CD14-positive monocyte (primary cell): ENCODE measurements around the gene KCNJ6. TPM values are rescaled to one million over a fixed set of nuclear protein-coding genes. Genes with fewer than 3 reads are reported as not detected.
A peak's percentile ranks its signal among the peaks of the same experiment; 100 is the strongest.

Experiments used
- DNase-seq, 3 donors: peaks; one replicate each; pipeline ENCODE4 v3.0.0-alpha.2; 2011 to 2022
- H2AFZ ChIP-seq: 2 replicates; pipeline ENCODE4 v1.6.0; 2012; ENCODE audit warnings: mild to moderate bottlenecking, low read depth, low read length, inconsistent platforms; ENCODE audit not compliant: insufficient read depth, poor library complexity, severe bottlenecking
- H3K27ac ChIP-seq, 2 donors: 1 replicate in 1 of 2; 2 replicates in 1 of 2; pipeline ENCODE4 v1.5.1; 2012 to 2013; ENCODE audit warnings: low read length in 2 of 2, control low read depth in 1 of 2, inconsistent platforms in 1 of 2, low read depth in 1 of 2, mild to moderate bottlenecking in 1 of 2
- H3K27me3 ChIP-seq, 2 donors: one replicate each; pipeline versions ENCODE4 v1.6.0 to v1.6.1; 2011 to 2013; ENCODE audit warnings: low read length in 2 of 2; ENCODE audit not compliant: control insufficient read depth in 2 of 2, insufficient read depth in 2 of 2
- H3K36me3 ChIP-seq, 2 donors: replicated peaks in 1 of 2; 1 replicate in 1 of 2; 2 replicates in 1 of 2; pipeline versions ENCODE4 v1.5.1 to v1.6.1; 2012 to 2013; ENCODE audit warnings: low read length in 2 of 2, control low read depth in 1 of 2, inconsistent platforms in 1 of 2, mild to moderate bottlenecking in 1 of 2; ENCODE audit not compliant: insufficient read depth in 2 of 2, control insufficient read depth in 1 of 2
- H3K4me1 ChIP-seq, 2 donors: 1 replicate in 1 of 2; 2 replicates in 1 of 2; pipeline versions ENCODE4 v1.5.1 to v1.6.1; 2012 to 2013; ENCODE audit warnings: low read length in 2 of 2, control low read depth in 1 of 2, inconsistent platforms in 1 of 2, mild to moderate bottlenecking in 1 of 2, moderate library complexity in 1 of 2; ENCODE audit not compliant: insufficient read depth in 2 of 2, control insufficient read depth in 1 of 2
- H3K4me2 ChIP-seq: replicated peaks from 2 replicates; pipeline ENCODE3; 2012; ENCODE audit warnings: low read length, moderate library complexity, mild to moderate bottlenecking; ENCODE audit not compliant: poor library complexity, severe bottlenecking; ENCODE audit errors: extremely low read depth
- H3K4me3 ChIP-seq, 3 experiments: fragments of 200-600 bp in 1 of 3; sonication (generic) in 1 of 3; replicated peaks in 1 of 3; 1 replicate in 2 of 3; 2 replicates in 1 of 3; pipeline ENCODE4 v1.5.1; 2011 to 2013; ENCODE audit warnings: low read length in 3 of 3, mild to moderate bottlenecking in 3 of 3, control low read depth in 2 of 3, low read depth in 2 of 3, inconsistent platforms in 1 of 3, moderate library complexity in 1 of 3
- H3K79me2 ChIP-seq: 2 replicates; pipeline ENCODE4 v1.6.0; 2012; ENCODE audit warnings: mild to moderate bottlenecking, control low read depth, inconsistent platforms, low read length, moderate library complexity; ENCODE audit not compliant: insufficient read depth
- H3K9ac ChIP-seq: 2 replicates; pipeline ENCODE4 v1.6.0; 2017; ENCODE audit warnings: low read length, mild to moderate bottlenecking; ENCODE audit not compliant: insufficient read depth, poor library complexity, severe bottlenecking
- H3K9me3 ChIP-seq, 2 donors: replicated peaks in 1 of 2; 1 replicate in 1 of 2; 2 replicates in 1 of 2; pipeline versions ENCODE4 v1.5.1 to v1.6.1; 2012 to 2013; ENCODE audit warnings: low read length in 2 of 2, control low read depth in 1 of 2; ENCODE audit not compliant: control insufficient read depth in 1 of 2, insufficient read depth in 1 of 2
- H4K20me1 ChIP-seq: 2 replicates; pipeline ENCODE4 v1.6.0; 2012; ENCODE audit warnings: mild to moderate bottlenecking, low read length, control low read depth, moderate library complexity; ENCODE audit not compliant: insufficient read depth
- H3K27ac Mint-ChIP-seq, 7 donors: one replicate each; pipeline ENCODE4 v1.8.0; 2020; ENCODE audit warnings: mild to moderate bottlenecking in 7 of 7, mixed read lengths in 7 of 7, moderate library complexity in 6 of 7, inconsistent platforms in 2 of 7
- H3K27me3 Mint-ChIP-seq, 3 donors: one replicate each; pipeline ENCODE4 v1.8.0; 2021 to 2022; ENCODE audit warnings: low read depth in 3 of 3, mild to moderate bottlenecking in 3 of 3, mixed read lengths in 3 of 3, moderate library complexity in 3 of 3, inconsistent platforms in 1 of 3
- H3K36me3 Mint-ChIP-seq, 2 donors: one replicate each; pipeline ENCODE4 v1.8.0; 2020; ENCODE audit warnings: mixed read lengths in 2 of 2, inconsistent platforms in 1 of 2, mild to moderate bottlenecking in 1 of 2
- H3K4me1 Mint-ChIP-seq: one replicate; pipeline ENCODE4 v1.8.0; 2020; ENCODE audit warnings: mild to moderate bottlenecking, mixed read lengths
- H3K4me3 Mint-ChIP-seq, 2 donors: one replicate each; pipeline ENCODE4 v1.8.0; 2020; ENCODE audit warnings: mild to moderate bottlenecking in 2 of 2, mixed read lengths in 2 of 2, moderate library complexity in 1 of 2
- H3K9me3 Mint-ChIP-seq, 7 donors: one replicate each; pipeline ENCODE4 v1.8.0; 2020 to 2022; ENCODE audit warnings: mixed read lengths in 7 of 7, mild to moderate bottlenecking in 6 of 7, moderate library complexity in 6 of 7, inconsistent platforms in 2 of 7
- whole genome bisulfite sequencing: methylation state at CpG from one replicate; pipeline ENCODE4 v1.1.5; 2013; ENCODE audit warnings: missing lambda C conversion rate; ENCODE audit not compliant: insufficient coverage; 5-methylcytosine and 5-hydroxymethylcytosine counted together
- intact Hi-C, 2 donors: fragments of 100-400 bp; cut with micrococcal nuclease; formaldehyde crosslinking; loops; one replicate each; pipeline versions ENCODE4 v1.15.0 to v1.15.1; 2023
- polyA plus RNA-seq, 3 donors: library from polyadenylated mRNA; depleted of rRNA in 1 of 3; unstranded in 2 of 3; stranded (reverse) in 1 of 3; fragments of 300-500 nt in 2 of 3; fragments of >200 nt in 1 of 3; fragmentation: Illumina TruSeq in 2 of 3; gene quantifications; 1 replicate in 2 of 3; 2 replicates in 1 of 3; pipeline ENCODE4 v1.2.3, GENCODE V29; 2012 to 2021
- TF ChIP-seq, protein P1 (sequence below): fragments of 200-600 bp; IDR thresholded peaks from one replicate; pipeline ENCODE4 v1.8.0; 2022; ENCODE audit warnings: antibody characterized with exemption, mild to moderate bottlenecking

Gene KCNJ6
- polyA plus RNA-seq, 3 donors = not detected

DNA sequence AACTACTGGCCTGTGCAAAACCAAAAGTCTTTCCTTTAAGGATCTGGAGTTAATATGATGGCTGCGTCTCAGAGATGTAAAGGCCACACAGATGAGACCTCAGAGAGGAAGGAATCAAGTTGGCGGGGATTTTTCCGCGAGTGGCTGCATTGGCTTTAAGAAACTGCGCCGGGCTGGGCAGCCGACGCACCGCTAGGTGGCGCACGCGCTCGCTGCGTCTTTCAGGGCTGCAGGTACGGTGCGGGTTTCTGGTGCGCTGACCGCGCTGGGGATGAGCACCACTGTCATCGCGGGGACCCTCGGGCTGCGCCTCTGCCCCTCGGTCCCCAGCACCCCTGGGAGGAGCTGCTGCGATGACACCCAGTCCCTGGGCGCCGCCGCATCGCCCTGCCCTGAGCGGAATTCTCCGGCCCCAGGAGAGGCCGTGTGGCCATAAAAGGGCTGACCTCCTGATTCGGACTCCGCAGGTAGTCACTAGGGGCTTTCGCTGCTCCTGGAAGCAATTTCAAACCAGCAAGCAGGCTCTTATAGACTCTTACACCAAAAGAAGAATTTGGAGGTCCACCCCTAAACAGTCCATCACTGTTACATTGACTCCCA, 241.0 kb downstream of the KCNJ6 start:
- Mint-ChIP-seq H3K4me1 (no peaks in the 10 kb centered on the region), H3K4me3 (no peak overlapping the region), H3K36me3 (no peaks in the 10 kb centered on the region), H3K27me3 (peaks cover 8 to 19% (median 17%) of the 10 kb centered on the region in 3 donors), H3K27ac (no peak overlapping the region), H3K9me3 (peaks cover 0 to 3% (median 2%) of the 10 kb centered on the region in 7 donors)
- peak; percentile 14 to 35 (median 25) for DNase-seq
- H3K4me1 ChIP-seq = no peaks in the 10 kb centered on the region
- H3K27me3 ChIP-seq = peaks cover 0 to 11% of the 10 kb centered on the region in 2 donors
- no peak overlapping the region for H3K4me3 ChIP-seq
- intact Hi-C loops = no loop called here
- H3K9me3 ChIP-seq = no peaks in the 10 kb centered on the region
- no peaks in the 10 kb centered on the region for H3K79me2 ChIP-seq
- H2AFZ ChIP-seq = peak overlapping the region; percentile 29
- WGBS = 18% methylated on average over 35 of the region's 35 CpGs
- H4K20me1 ChIP-seq = no peaks in the 10 kb centered on the region
- H3K27ac ChIP-seq = no peak overlapping the region
- no peak overlapping the region for H3K9ac ChIP-seq
- no peak overlapping the region for H3K4me2 ChIP-seq
- TF ChIP-seq, protein P1, sequence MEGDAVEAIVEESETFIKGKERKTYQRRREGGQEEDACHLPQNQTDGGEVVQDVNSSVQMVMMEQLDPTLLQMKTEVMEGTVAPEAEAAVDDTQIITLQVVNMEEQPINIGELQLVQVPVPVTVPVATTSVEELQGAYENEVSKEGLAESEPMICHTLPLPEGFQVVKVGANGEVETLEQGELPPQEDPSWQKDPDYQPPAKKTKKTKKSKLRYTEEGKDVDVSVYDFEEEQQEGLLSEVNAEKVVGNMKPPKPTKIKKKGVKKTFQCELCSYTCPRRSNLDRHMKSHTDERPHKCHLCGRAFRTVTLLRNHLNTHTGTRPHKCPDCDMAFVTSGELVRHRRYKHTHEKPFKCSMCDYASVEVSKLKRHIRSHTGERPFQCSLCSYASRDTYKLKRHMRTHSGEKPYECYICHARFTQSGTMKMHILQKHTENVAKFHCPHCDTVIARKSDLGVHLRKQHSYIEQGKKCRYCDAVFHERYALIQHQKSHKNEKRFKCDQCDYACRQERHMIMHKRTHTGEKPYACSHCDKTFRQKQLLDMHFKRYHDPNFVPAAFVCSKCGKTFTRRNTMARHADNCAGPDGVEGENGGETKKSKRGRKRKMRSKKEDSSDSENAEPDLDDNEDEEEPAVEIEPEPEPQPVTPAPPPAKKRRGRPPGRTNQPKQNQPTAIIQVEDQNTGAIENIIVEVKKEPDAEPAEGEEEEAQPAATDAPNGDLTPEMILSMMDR = peak; percentile 97
- H3K36me3 ChIP-seq = no peaks in the 10 kb centered on the region

DNA sequence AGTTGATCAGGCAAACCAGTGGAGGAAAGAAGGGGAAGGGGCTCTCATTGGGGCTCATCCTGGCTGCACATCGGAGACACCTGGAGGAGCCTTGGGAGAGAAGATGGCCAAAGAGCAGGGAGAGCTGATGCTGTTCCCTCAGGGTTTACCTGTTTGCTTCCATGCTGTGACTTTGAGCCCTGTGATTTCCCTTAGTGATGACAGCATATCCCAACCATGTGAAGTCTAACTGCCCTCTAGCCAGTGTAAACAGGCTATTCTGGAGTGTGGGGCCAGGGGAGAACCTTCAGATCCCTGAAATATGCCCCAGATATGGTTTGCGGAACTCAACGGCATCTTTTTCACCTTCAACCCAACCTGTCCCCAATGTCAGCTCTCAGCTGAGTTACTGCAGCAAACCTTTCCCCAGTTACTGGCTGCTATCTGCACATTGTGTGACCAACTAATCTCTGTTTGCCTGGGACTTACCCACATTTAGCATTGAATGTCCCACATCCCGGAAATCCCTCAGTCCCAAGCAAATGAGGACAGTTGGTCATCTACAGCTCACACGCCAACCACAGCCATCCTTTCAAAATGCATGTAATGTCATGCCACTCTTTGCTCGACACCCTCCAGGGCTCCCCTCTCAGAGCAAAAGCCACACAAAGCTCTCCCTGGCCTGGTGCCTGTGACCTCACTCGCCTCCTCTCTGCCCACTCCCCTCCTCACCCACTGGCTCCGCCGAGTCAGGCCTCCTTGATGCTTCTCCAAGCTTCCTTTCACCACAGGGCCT, 242.3 kb downstream of the KCNJ6 start:
- Mint-ChIP-seq H3K27me3 (peaks cover 8 to 19% (median 17%) of the 10 kb centered on the region in 3 donors), H3K9me3 (peaks cover 0 to 2% (median 2%) of the 10 kb centered on the region in 7 donors), H3K4me1 (no peaks in the 10 kb centered on the region), H3K36me3 (no peaks in the 10 kb centered on the region), H3K4me3 (no peak overlapping the region), H3K27ac (no peak overlapping the region)
- H3K4me2 ChIP-seq = no peak overlapping the region
- no peaks in the 10 kb centered on the region for H3K4me1 ChIP-seq
- H3K4me3 ChIP-seq = no peak overlapping the region
- no peak for DNase-seq
- no peaks in the 10 kb centered on the region for H3K79me2 ChIP-seq
- H3K9me3 ChIP-seq = no peaks in the 10 kb centered on the region
- H4K20me1 ChIP-seq = no peaks in the 10 kb centered on the region
- intact Hi-C loops = no loop called here
- no peaks in the 10 kb centered on the region for H3K36me3 ChIP-seq
- no peak overlapping the region for H3K27ac ChIP-seq
- WGBS = 89% methylated on average over 9 of the region's 9 CpGs
- H3K9ac ChIP-seq = no peak overlapping the region
- no peak overlapping the region for H2AFZ ChIP-seq
- peaks cover 0 to 11% of the 10 kb centered on the region in 2 donors for H3K27me3 ChIP-seq
- TF ChIP-seq, protein P1 = no peak
